HCT116 (cell line): ENCODE data around the gene ZCWPW2. TPM values are rescaled to one million over a fixed set of nuclear protein-coding genes. Genes with fewer than 3 reads are reported as not detected.

Experiments
- ATAC-seq: fragments of 200-7000 bp; cut with Tn5 transposase; 2 replicates; pipeline ENCODE4 v1.9.1; 2020; ENCODE audit warnings: mild to moderate bottlenecking, moderate library complexity
- BruUV-seq: library from RNA; stranded (reverse); fragments of 400-500 nt; replicated peaks from 2 replicates; lab custom pipeline; 2021; lab: Mats Ljungman, UMichigan
- CTCF ChIA-PET: fragments of 300-600 bp; sonication (Branson Sonifier 250); formaldehyde crosslinking; loops from one replicate; lab custom pipeline; 2021; ENCODE audit warnings: antibody characterized with exemption; lab: Charles Lee
- POLR2A ChIA-PET: fragments of 300-600, 350-600 bp; sonication (Branson Sonifier 250); formaldehyde crosslinking; loops from one replicate; lab custom pipeline; 2021; ENCODE audit warnings: antibody characterized with exemption; lab: Charles Lee
- RAD21 ChIA-PET, 2 experiments: fragments of 300-600 bp; sonication (Branson Sonifier 250); formaldehyde crosslinking; loops; one replicate each; lab custom pipeline; 2023; ENCODE audit warnings: low total read pairs in 2 of 2; ENCODE audit not compliant: uncharacterized antibody in 2 of 2, unreplicated experiment in 2 of 2, low non-redundant PET in 1 of 2; lab: Charles Lee
- DNase-seq: peaks from one replicate; pipeline ENCODE4 v3.0.0-alpha.2; 2010; ENCODE audit warnings: low read depth, low spot score
- H2AFZ ChIP-seq: fragments of 200-600 bp; shearing (Covaris generic), sonication (generic); 2 replicates; pipeline ENCODE4 v1.6.1; 2017; ENCODE audit warnings: low read depth, mixed run types, mixed read lengths, antibody characterized with exemption, low read length; ENCODE audit not compliant: poor library complexity, severe bottlenecking
- H3K27ac ChIP-seq: 2 replicates; pipeline ENCODE4 v1.5.1; 2012; ENCODE audit warnings: low read depth, low read length
- H3K27me3 ChIP-seq: fragments of 200-600 bp; sonication (generic); 2 replicates; pipeline ENCODE4 v1.6.1; 2016; ENCODE audit warnings: mixed run types, low read length, mixed read lengths; ENCODE audit not compliant: insufficient read depth
- H3K36me3 ChIP-seq, 2 experiments: fragments of 200-500 bp in 1 of 2; fragments of 200-600 bp in 1 of 2; sonication (Bioruptor generic) in 1 of 2; sonication (generic) in 1 of 2; 2 replicates each; pipeline versions ENCODE4 v1.5.1 to v1.6.1; 2014 to 2016; ENCODE audit warnings: low read length in 2 of 2, inconsistent platforms in 1 of 2, mixed read lengths in 1 of 2, mixed run types in 1 of 2; ENCODE audit not compliant: insufficient read depth in 2 of 2, control insufficient read depth in 1 of 2
- H3K4me1 ChIP-seq, 2 experiments: fragments of 200-600 bp in 1 of 2; sonication (generic) in 1 of 2; 2 replicates each; pipeline versions ENCODE4 v1.5.1 to v1.6.1; 2012 to 2017; ENCODE audit warnings: low read length in 2 of 2, inconsistent platforms in 1 of 2, mild to moderate bottlenecking in 1 of 2, mixed read lengths in 1 of 2, mixed run types in 1 of 2, moderate library complexity in 1 of 2; ENCODE audit not compliant: insufficient read depth in 2 of 2, control insufficient read depth in 1 of 2
- H3K4me2 ChIP-seq: fragments of 200-600 bp; sonication (generic); 2 replicates; pipeline ENCODE4 v1.6.1; 2017; ENCODE audit warnings: mixed run types, low read length, mixed read lengths
- H3K4me3 ChIP-seq, 2 experiments: fragments of 200-600 bp in 1 of 2; sonication (generic) in 1 of 2; replicated peaks in 1 of 2; 2 replicates each; pipeline ENCODE4 v1.5.1; 2011 to 2016; ENCODE audit warnings: low read length in 2 of 2, control low read depth in 1 of 2, low read depth in 1 of 2, mild to moderate bottlenecking in 1 of 2, mixed read lengths in 1 of 2, mixed run types in 1 of 2
- H3K79me2 ChIP-seq: fragments of 200-600 bp; sonication (generic); 2 replicates; pipeline ENCODE4 v1.6.1; 2017; ENCODE audit warnings: mild to moderate bottlenecking, mixed run types, low read length, moderate library complexity, mixed read lengths; ENCODE audit not compliant: insufficient read depth
- H3K9ac ChIP-seq: fragments of 200-600 bp; sonication (generic); 2 replicates; pipeline ENCODE4 v1.6.1; 2016; ENCODE audit warnings: low read length, mixed read lengths
- H3K9me2 ChIP-seq: fragments of 200-600 bp; sonication (generic), shearing (Covaris generic); 2 replicates; pipeline ENCODE4 v1.6.1; 2017; ENCODE audit warnings: mixed run types, mild to moderate bottlenecking, moderate library complexity; ENCODE audit not compliant: insufficient read depth
- H3K9me3 ChIP-seq, 2 experiments: fragments of 200-500 bp in 1 of 2; fragments of 200-600 bp in 1 of 2; sonication (Bioruptor generic) in 1 of 2; sonication (generic) in 1 of 2; 2 replicates each; pipeline ENCODE4 v1.6.1; 2014 to 2017; ENCODE audit warnings: low read length in 2 of 2, mixed read lengths in 2 of 2, inconsistent platforms in 1 of 2, low read depth in 1 of 2, mild to moderate bottlenecking in 1 of 2, mixed run types in 1 of 2, moderate library complexity in 1 of 2; ENCODE audit not compliant: control insufficient read depth in 1 of 2, insufficient read depth in 1 of 2
- H4K20me1 ChIP-seq: fragments of 200-600 bp; sonication (generic), shearing (Covaris generic); 2 replicates; pipeline ENCODE4 v1.6.1; 2017; ENCODE audit warnings: mixed run types, mild to moderate bottlenecking, moderate library complexity; ENCODE audit not compliant: insufficient read depth
- CBX3 ChIP-seq: IDR thresholded peaks from 2 replicates; pipeline ENCODE4 v1.6.1; 2012; ENCODE audit warnings: low read depth
- CEBPB ChIP-seq: IDR thresholded peaks from 2 replicates; pipeline ENCODE4 v1.6.1; 2012; ENCODE audit warnings: low read depth
- CTCF ChIP-seq, 3 experiments: fragments of 200-600 bp in 1 of 3; sonication (generic) in 1 of 3; IDR thresholded peaks in 2 of 3; conservative IDR thresholded peaks in 1 of 3; 2 replicates each; pipeline ENCODE4 v1.5.1; 2012 to 2017; ENCODE audit warnings: low read depth in 2 of 3, low read length in 2 of 3, antibody characterized with exemption in 1 of 3, borderline replicate concordance in 1 of 3, control low read depth in 1 of 3, mild to moderate bottlenecking in 1 of 3, mixed read lengths in 1 of 3, mixed run types in 1 of 3, moderate library complexity in 1 of 3; ENCODE audit not compliant: insufficient read depth in 1 of 3
- ELF1 ChIP-seq: IDR thresholded peaks from 2 replicates; pipeline ENCODE4 v1.6.1; 2012; ENCODE audit warnings: low read depth, borderline replicate concordance
- EZH2phosphoT487 ChIP-seq: fragments of 200-600 bp; IDR thresholded peaks from 2 replicates; pipeline ENCODE4 v1.6.1; 2018; ENCODE audit warnings: antibody characterized with exemption, borderline replicate concordance
- JUND ChIP-seq: IDR thresholded peaks from 2 replicates; pipeline ENCODE4 v1.6.1; 2012
- POLR2A ChIP-seq: IDR thresholded peaks from 2 replicates; pipeline ENCODE4 v1.7.0; 2011; ENCODE audit warnings: borderline replicate concordance; ENCODE audit not compliant: insufficient read depth, insufficient read length; ENCODE audit errors: extremely low read depth
- POLR2AphosphoS5 ChIP-seq: IDR thresholded peaks from 2 replicates; pipeline ENCODE4 v1.6.1; 2011; ENCODE audit warnings: mild to moderate bottlenecking, low read depth, low read length, moderate library complexity
- RAD21 ChIP-seq: IDR thresholded peaks from 2 replicates; pipeline ENCODE4 v1.6.1; 2012; ENCODE audit warnings: low read depth, mild to moderate bottlenecking
- SIN3A ChIP-seq: IDR thresholded peaks from 2 replicates; pipeline ENCODE4 v1.6.1; 2012; ENCODE audit warnings: low read depth
- SRF ChIP-seq: IDR thresholded peaks from 2 replicates; pipeline ENCODE4 v1.6.1; 2012; ENCODE audit warnings: low read depth
- TCF7L2 ChIP-seq: IDR thresholded peaks from 2 replicates; pipeline ENCODE4 v1.7.0; 2011; ENCODE audit warnings: borderline replicate concordance, inconsistent platforms; ENCODE audit not compliant: insufficient read depth, insufficient read length; ENCODE audit errors: extremely low read depth
- YY1 ChIP-seq: IDR thresholded peaks from 2 replicates; pipeline ENCODE4 v1.6.1; 2011; ENCODE audit warnings: low read length, low read depth, moderate library complexity, mild to moderate bottlenecking; ENCODE audit not compliant: insufficient replicate concordance; ENCODE audit errors: extremely low read depth
- ZFX ChIP-seq: fragments of 450-650 bp; IDR thresholded peaks from 2 replicates; pipeline ENCODE4 v1.6.1; 2017
- intact Hi-C: fragments of 100-400 bp; cut with micrococcal nuclease; formaldehyde crosslinking; loops from 2 replicates; pipeline ENCODE4 v1.10.0; 2022
- total RNA-seq: library from RNA; stranded (reverse); gene quantifications from one replicate; pipeline ENCODE4 v1.2.1, GENCODE V29; 2021; ENCODE audit not compliant: unreplicated experiment

ZCWPW2 gene
- total RNA-seq, 1 experiment from 2014 or later: 1.1 TPM

GRCh38 chr3:28335246-28335645 lies 13.3 kb upstream of the ZCWPW2 start:
- intact Hi-C loops: no loop called here
- H3K36me3 ChIP-seq: peaks cover 12 to 25% of the 10 kb centered on the region in 2 experiments; a peak in 3 of 4 replicates
- BruUV-seq: no TSS peak

More at GRCh38 chr3:28335246-28335645, 13.3 kb upstream of the ZCWPW2 start:
- no peak overlapping the region for H2AFZ ChIP-seq
- H3K9ac ChIP-seq: no peak overlapping the region
- H3K9me2 ChIP-seq: no peaks in the 10 kb centered on the region
- H3K9me3 ChIP-seq: no peaks in the 10 kb centered on the region
- ChIA-PET RAD21 (no interaction called here), POLR2A (no interaction called here), CTCF (interaction anchor here (0.7 to 2.5 kb wide), 4 partner anchors 16 to 623 kb away, joined by 3 to 6 read pairs (median 4); partner anchors contain the start of gene EOMES)
- no peak for DNase-seq
- H3K27ac ChIP-seq: no peak overlapping the region
- no peaks in the 10 kb centered on the region for H3K4me1 ChIP-seq
- H3K4me2 ChIP-seq: no peak overlapping the region
- H3K79me2 ChIP-seq: peaks cover 4% of the 10 kb centered on the region; the same call in 1 of the 2 replicates
- no peak overlapping the region for H3K4me3 ChIP-seq
- no peaks in the 10 kb centered on the region for H4K20me1 ChIP-seq
- no peaks in the 10 kb centered on the region for H3K27me3 ChIP-seq
- TF ChIP-seq JUND: no peak
- no peak for TF ChIP-seq SRF
- TF ChIP-seq CBX3: no peak
- no peak for TF ChIP-seq TCF7L2
- no peak for TF ChIP-seq EZH2phosphoT487
- TF ChIP-seq YY1: no peak
- no peak for TF ChIP-seq ZFX
- no peak for TF ChIP-seq RAD21
- no peak for TF ChIP-seq POLR2AphosphoS5
- TF ChIP-seq SIN3A: no peak
- no peak for TF ChIP-seq ELF1
- TF ChIP-seq CTCF (IDR thresholded peaks at IDR 0.05 in 2 of 3, conservative IDR thresholded peaks at IDR 0.05 in 1 of 3; ENCODE audit: borderline replicate concordance in 1 of 3, insufficient read depth in 1 of 3, low read depth in 2 of 3, low read length in 2 of 3): no peak
- TF ChIP-seq CEBPB: no peak
- no peak for TF ChIP-seq POLR2A
- ATAC-seq: no peak
